H54 (cell line): ENCODE data around the gene SLC6A9.

Experiments used
- DNase-seq: peaks from one replicate; pipeline ENCODE4 v3.0.0; 2011; ENCODE audit warnings: low spot score, mixed read lengths; ENCODE audit not compliant: insufficient read length
- FAIRE-seq: peaks from 3 replicates; lab custom pipeline; 2011; peaks lifted over from hg19 to GRCh38; lab: Jason Lieb, UNC
- POLR2A ChIP-seq: IDR thresholded peaks from 2 replicates; pipeline ENCODE4 v1.6.1; 2011; ENCODE audit warnings: low read depth, mild to moderate bottlenecking, low read length

The SLC6A9 gene

GRCh38 chr1:43962324-43962723 is 68.9 kb downstream of the SLC6A9 start:
- TF ChIP-seq POLR2A, result no peak
- no peak for DNase-seq
- no peak for FAIRE-seq

- FAIRE-seq, result no peak
- DNase-seq, result no peak
- no peak for TF ChIP-seq POLR2A
Measured at GRCh38 chr1:43961692-43962091, 69.6 kb downstream of the SLC6A9 start.

GRCh38 chr1:43960798-43961197 is 70.5 kb downstream of the SLC6A9 start:
- FAIRE-seq (no peak), DNase-seq (no peak)
- no peak for TF ChIP-seq POLR2A

GRCh38 chr1:43958351-43959255 is 72.7 kb downstream of the SLC6A9 start:
- no peak for TF ChIP-seq POLR2A
- FAIRE-seq (no peak), DNase-seq (no peak)

GRCh38 chr1:43957407-43958040 is 73.7 kb downstream of the SLC6A9 start:
- no peak for FAIRE-seq
- no peak for TF ChIP-seq POLR2A
- DNase-seq, result no peak

DNA sequence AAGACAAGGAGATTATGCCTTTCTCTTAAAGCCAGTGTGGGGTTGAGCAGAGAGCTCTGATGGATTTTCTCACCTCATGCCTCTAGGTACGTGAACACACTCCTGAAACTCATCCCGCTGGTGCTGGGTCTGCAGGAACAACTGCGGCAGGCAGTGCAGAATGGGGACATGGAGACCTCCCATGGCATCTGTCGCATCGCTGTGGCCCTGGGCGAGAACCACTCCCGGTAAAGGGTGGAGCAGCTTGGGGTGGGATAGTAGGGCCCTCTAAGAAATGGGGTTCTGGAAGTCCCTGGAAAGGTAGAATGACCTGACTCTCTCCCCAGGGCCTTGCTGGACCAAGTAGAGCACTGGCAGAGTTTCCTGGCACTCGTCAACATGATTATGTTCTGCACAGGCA is 75.0 kb downstream of the SLC6A9 start:
- DNase-seq (no peak), FAIRE-seq (no peak)
- no peak for TF ChIP-seq POLR2A

- no peak for TF ChIP-seq POLR2A
- FAIRE-seq, result no peak
- DNase-seq, result no peak
Measured at GRCh38 chr1:43954036-43954435, 77.2 kb downstream of the SLC6A9 start.

GRCh38 chr1:43953361-43953760 is 77.9 kb downstream of the SLC6A9 start:
- FAIRE-seq, result no peak
- TF ChIP-seq POLR2A, result no peak
- DNase-seq, result no peak

- no peak for DNase-seq
- TF ChIP-seq POLR2A, result no peak
- no peak for FAIRE-seq
Measured at GRCh38 chr1:43952731-43953346, 78.4 kb downstream of the SLC6A9 start.

GRCh38 chr1:43951021-43951985 is 80.0 kb downstream of the SLC6A9 start:
- TF ChIP-seq POLR2A, result no peak
- FAIRE-seq, result no peak
- peak; percentile 31 for DNase-seq

DNA sequence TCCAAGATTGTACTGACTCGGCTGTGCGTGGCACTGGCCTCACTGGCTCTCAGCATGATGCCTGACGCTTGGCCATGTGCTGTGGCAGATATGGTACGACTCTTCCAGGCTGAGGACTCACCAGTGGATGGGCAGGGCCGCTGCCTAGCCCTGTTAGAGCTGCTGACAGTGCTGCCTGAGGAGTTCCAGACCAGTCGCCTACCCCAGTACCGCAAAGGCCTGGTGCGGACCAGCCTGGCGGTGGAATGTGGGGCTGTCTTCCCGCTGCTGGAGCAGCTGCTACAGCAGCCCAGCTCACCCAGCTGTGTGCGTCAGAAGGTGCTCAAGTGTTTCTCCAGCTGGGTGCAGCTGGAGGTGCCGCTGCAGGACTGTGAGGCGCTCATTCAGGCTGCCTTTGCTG is 81.6 kb downstream of the SLC6A9 start:
- FAIRE-seq, result no peak
- TF ChIP-seq POLR2A, result no peak
- no peak for DNase-seq

- FAIRE-seq (no peak), DNase-seq (no peak)
- no peak for TF ChIP-seq POLR2A
Measured at GRCh38 chr1:43947874-43948437, 83.3 kb downstream of the SLC6A9 start.
